Measurements from ENCODE around the gene EVI5.

DNA sequence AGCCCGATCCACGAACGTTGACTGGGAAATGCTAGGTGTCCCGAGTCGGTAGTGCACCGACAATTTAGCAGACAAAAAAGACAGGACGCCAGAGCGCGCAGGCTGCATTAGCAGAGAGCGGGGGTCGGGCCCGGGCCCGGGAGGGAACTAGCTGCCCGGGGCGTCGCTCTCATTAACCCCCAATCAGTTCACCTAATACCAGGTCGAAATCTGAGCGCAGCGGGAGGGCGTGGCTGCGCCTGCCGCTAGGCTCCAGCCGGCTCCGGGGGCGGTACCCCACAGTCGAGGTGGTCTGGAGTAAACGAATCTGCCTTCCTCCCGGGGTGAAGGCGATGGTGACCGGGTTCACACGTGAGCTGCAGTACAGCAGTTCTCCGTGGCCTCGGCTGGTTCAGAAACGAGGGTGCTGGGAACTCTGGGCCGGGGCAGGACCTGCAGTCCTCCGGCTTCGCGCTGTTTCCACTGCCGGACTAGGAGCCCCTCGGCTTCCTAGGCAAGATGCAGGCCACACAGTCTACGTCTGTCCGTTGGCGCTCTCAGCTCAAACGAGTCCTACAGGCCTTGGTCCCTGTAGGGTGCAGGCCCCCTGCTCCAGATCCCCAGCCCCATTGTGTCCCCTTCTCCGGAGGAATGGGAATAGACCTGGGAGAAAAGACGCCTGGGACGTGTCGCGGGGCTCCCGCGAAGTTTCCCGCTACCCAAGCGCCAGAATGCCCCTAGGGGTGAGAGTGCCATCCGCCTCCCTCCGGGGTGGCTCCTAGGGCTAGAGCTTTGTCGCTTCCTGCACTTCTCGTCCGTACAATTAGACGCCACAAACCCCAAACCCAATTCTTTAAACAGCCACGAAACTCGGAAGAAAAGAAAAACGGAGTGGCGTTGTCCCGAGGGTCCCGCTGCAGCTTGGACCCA is 300.2 kb downstream of the EVI5 start:
- no peak for TF ChIP-seq CTCF (IDR thresholded peaks at IDR 0.05)
- no peak for TF ChIP-seq POLR2A (IDR thresholded peaks at IDR 0.05)
- TF ChIP-seq POLR2AphosphoS5 (IDR thresholded peaks at IDR 0.05): no peak
- no peak for TF ChIP-seq EP300 (IDR thresholded peaks at IDR 0.05)
